ENCODE measurements around the gene KCNA5.

The KCNA5 gene

DNA sequence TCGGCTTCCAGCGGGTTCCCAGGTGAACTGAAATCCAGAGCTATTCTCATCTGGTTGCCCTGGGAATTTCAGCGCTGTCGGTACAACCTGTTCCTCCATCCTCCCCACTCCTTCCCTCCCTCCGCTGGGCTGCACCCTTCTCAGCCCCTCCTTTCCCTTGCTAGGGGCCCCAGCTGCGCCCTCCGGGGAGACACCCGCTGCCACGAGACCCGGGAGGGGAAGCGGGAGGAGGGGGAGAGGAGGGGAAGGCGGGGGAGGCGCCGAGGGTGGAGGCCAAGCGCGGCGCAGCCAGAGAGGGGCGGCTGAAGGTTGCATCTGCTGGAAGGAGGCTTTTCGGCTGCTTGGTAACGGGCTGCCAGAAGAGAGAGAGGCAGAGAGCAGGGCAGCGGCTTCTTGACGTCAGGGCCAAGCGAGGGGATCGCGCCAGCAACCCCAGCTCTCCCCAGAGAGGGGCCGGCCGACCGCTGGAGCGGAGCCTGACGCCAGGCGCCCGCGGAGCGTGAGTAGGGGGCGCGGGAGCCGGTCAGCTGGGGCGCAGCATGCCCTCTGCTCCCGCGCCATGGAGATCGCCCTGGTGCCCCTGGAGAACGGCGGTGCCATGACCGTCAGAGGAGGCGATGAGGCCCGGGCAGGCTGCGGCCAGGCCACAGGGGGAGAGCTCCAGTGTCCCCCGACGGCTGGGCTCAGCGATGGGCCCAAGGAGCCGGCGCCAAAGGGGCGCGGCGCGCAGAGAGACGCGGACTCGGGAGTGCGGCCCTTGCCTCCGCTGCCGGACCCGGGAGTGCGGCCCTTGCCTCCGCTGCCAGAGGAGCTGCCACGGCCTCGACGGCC is at the start of gene KCNA5:
TSS of gene KCNA5 (plus strand) at position 291 of the 831 bp plus-strand sequence. CDS start at position 560, 269 bp downstream.
- no peak for DNase-seq

GRCh38 chr12:4994622-4995021 is 49.1 kb upstream of the KCNA5 start:
- DNase-seq: no peak

GRCh38 chr12:4996714-4997113 is 47.0 kb upstream of the KCNA5 start:
- no peak for DNase-seq

DNA sequence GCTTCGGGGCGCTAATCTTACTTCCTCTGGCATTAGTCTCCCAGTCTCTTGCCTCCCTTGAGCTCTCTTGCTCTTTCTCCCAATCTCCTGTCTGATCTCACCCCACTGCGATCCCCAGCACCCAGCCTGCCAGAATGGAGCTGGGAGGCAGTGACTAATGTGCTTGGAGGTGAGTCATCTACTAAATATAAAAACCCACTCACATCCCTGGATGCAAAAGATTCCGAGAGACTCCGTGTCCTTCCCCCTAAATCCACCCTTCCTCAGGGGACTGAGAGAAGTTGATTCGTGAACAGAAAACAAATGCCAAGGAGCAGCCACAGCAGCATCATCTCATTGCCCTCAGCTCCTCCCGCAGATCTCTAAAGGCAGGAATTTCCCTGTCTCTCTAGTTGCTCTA is 45.7 kb upstream of the KCNA5 start:
- DNase-seq: no peak

GRCh38 chr12:5000204-5000603 is 43.5 kb upstream of the KCNA5 start:
- DNase-seq: no peak

- no peak for DNase-seq
Measured at GRCh38 chr12:5000658-5001385, 42.9 kb upstream of the KCNA5 start.

DNA sequence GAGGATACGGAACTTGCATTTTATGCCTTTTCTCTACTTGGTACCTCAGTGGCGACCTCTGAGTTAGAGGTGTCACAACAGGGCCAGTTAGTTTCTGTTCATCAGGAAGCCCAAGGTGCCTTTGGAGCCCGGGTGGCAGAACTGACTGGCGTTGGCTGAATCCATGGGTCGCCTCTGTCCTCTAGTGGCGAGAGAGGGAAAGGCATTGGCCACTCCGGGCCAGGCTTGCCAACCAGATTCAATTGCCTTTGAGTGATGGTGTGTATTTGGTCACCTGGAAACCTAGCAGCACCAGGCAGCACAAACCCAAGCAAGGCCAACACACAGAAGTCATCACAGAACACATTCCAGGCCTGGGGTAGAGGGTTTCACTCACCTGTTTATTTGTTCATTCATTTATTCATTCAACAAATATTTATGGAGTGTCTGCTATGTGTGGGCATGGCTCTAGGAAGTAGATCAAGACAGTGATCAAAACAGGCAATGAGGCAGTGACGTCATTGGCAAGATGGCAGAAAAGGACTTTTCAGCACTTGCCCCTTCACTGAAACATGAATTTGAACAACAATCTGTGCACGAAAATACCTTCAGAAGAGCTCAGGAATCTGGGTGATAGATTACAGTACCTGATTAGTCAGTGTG is 40.5 kb upstream of the KCNA5 start:
- peak; percentile 47 for DNase-seq

- no peak for DNase-seq
Measured at GRCh38 chr12:5008661-5009060, 35.0 kb upstream of the KCNA5 start.

- DNase-seq: no peak
Measured at GRCh38 chr12:5010151-5010550, 33.5 kb upstream of the KCNA5 start.

DNA sequence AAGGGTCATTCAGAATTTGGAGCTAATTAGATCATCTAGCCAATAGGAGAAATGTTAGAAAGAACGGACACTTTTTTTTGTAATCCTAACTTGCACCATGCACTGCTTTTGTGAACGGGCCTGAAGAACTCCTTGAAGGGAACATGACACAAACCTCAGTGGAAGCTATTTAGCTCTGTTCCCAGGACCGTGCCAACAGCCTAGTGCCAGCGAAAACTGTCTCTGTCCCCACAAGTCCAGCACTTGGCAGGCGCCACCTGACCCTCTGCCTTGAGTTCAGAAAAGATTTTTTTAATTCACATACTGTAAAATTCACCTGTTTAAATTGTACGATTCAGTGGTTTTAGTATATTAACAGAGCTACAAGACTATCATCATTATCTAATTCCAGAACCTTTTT is 31.3 kb upstream of the KCNA5 start:
- DNase-seq: no peak

GRCh38 chr12:5013266-5013730 is 30.4 kb upstream of the KCNA5 start:
- DNase-seq: no peak

DNA sequence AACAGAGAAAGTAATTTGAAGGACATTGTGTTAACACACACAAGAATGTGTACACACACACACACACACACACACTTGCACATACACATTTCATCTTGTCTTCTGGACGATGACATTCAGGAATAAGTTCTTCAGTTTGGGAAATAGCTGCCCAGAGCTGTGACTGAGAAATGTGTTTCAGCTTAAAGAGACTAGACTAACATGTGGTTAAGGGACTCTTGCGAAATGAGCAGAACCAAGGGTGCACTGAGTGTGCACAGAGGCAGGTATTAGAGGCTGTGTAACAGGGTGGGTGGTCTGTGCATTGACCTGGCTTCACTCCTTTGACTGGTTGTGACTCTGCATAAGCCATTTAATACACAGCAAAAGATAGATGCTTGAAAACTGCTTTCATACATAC is 29.4 kb upstream of the KCNA5 start:
- DNase-seq: no peak

GRCh38 chr12:5015711-5016492 is 27.8 kb upstream of the KCNA5 start:
- no peak for DNase-seq

DNA sequence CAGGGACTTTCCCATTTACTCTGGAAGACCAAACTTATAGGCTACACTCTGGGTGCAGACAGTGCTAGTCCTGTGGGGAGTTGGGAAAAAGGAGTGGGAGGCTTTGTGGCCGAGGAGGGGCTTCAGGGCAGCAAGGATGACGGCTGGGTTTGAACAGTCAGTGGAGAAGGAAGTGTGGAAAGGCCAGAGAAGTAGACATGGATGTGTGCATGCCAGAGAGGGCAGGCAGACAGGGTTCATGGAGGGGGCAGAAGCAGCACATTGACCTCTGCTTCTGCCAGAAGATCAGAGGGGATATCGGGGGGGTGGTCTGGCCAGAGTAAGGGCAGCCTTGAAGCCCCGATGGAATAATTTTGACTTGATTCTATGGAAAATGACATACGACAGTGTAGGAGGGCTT is 27.2 kb upstream of the KCNA5 start:
- DNase-seq: no peak

DNA sequence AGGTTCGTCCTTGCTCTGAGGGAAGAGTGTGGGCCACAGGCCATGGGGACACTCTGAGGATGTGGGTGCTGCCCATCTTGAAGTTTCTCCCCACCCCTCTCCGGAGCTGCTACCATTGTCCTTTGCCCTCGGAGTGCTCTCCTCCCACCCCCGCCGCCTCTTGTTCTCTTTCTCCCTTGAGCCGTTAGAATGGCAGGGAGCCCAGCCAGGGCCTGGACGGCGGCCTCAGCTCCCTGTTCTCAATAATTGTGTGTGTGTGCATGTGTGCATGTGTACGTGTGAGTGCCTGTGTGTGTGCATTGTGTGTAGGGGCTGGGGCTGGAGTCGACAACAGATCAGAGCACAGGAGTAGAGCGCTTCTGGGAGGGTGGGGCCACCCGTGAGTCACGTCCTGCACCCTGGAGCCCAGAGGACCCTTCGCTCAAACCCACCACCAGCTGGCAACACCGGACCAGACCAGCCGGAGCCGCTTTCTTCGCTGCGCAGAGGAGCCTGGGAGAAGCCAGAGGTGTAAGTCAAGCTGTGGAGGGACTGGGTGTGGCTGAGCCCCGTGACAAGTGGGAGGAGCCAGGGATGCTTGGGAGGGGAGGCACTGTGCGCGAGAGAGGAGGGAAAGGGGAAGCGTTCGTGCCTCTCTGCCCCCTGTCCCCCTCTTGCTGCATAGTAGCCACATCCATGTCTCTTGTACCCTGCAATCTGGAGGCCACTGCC is 25.9 kb upstream of the KCNA5 start:
- DNase-seq: no peak

- DNase-seq: no peak
Measured at GRCh38 chr12:5018677-5019076, 25.0 kb upstream of the KCNA5 start.

GRCh38 chr12:5022025-5022424 is 21.7 kb upstream of the KCNA5 start:
- no peak for DNase-seq

- peak; percentile 47 for DNase-seq
Measured at GRCh38 chr12:5022465-5023061, 21.1 kb upstream of the KCNA5 start.

DNA sequence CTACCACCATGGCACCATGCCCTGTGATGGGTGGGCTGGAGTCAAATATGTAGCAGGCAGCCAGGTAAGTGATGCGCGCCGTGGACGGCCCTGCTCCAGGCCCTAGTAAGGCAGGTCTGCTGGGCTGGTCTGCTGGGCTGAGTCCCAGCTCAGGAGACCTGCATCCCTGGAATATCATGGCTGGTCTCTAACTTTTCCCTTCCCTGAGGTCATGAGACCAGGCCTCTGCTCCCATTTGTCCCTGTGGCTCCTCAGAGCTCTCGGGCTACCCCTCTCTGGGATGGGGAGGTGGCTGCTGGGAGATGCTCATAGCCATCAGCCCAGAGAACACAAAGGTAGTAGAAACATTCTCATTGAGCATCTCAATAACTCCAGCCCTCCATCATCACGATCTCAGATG is 19.8 kb upstream of the KCNA5 start:
- no peak for DNase-seq

- DNase-seq: no peak
Measured at GRCh38 chr12:5026342-5026938, 17.2 kb upstream of the KCNA5 start.
